Thoracic aorta (tissue), 2 donors: ENCODE data around the gene PDE4B. TPM values are rescaled to one million over a fixed set of nuclear protein-coding genes. Genes with fewer than 3 reads are reported as not detected.

ENCODE experiments used
- ATAC-seq: fragments of 150-250 bp; one replicate; pipeline ENCODE4 v1.8.0; 2017; ENCODE audit warnings: low read depth; ENCODE audit not compliant: insufficient number of reproducible peaks, low FRiP score
- DNase-seq: peaks from one replicate; pipeline ENCODE4 v3.0.0-alpha.2; 2020; ENCODE audit warnings: low spot score
- H3K27ac ChIP-seq, 2 donors: fragments of 200-600 bp; sonication (generic); 1 replicate in 1 of 2; 2 replicates in 1 of 2; pipeline ENCODE4 v1.5.1; 2016; ENCODE audit warnings: mild to moderate bottlenecking in 2 of 2, moderate library complexity in 2 of 2
- H3K27me3 ChIP-seq: fragments of 200-600 bp; sonication (generic); replicated peaks from 2 replicates; pipeline ENCODE4 v1.6.0; 2016; ENCODE audit warnings: mild to moderate bottlenecking; ENCODE audit not compliant: insufficient read depth
- H3K36me3 ChIP-seq: fragments of 200-600 bp; sonication (generic); one replicate; pipeline ENCODE4 v1.5.1; 2016
- H3K4me1 ChIP-seq, 2 donors: fragments of 200-600 bp; sonication (generic); 1 replicate in 1 of 2; 2 replicates in 1 of 2; pipeline versions ENCODE4 v1.5.1 to v1.6.0; 2016; ENCODE audit warnings: low read depth in 2 of 2, mild to moderate bottlenecking in 1 of 2; ENCODE audit not compliant: control insufficient read depth in 1 of 2
- H3K4me3 ChIP-seq: fragments of 200-600 bp; sonication (generic); 2 replicates; pipeline ENCODE4 v1.5.1; 2016; ENCODE audit warnings: mild to moderate bottlenecking
- H3K9me3 ChIP-seq: fragments of 200-600 bp; sonication (generic); 2 replicates; pipeline ENCODE4 v1.5.1; 2016
- total RNA-seq, 2 donors: library from RNA; depleted of rRNA; stranded (reverse); fragments of >200 nt; gene quantifications; one replicate each; pipeline versions ENCODE4 v1.1.0 to v1.2.3, GENCODE V29; 2016
- TF ChIP-seq, protein P1 (sequence below): fragments of 200-600 bp; sonication (generic); IDR thresholded peaks from one replicate; pipeline ENCODE4 v1.5.1; 2019; ENCODE audit warnings: antibody characterized with exemption

The PDE4B gene
- total RNA-seq, 2 donors from 2014 or later: 29.0 to 42.4 TPM

DNA sequence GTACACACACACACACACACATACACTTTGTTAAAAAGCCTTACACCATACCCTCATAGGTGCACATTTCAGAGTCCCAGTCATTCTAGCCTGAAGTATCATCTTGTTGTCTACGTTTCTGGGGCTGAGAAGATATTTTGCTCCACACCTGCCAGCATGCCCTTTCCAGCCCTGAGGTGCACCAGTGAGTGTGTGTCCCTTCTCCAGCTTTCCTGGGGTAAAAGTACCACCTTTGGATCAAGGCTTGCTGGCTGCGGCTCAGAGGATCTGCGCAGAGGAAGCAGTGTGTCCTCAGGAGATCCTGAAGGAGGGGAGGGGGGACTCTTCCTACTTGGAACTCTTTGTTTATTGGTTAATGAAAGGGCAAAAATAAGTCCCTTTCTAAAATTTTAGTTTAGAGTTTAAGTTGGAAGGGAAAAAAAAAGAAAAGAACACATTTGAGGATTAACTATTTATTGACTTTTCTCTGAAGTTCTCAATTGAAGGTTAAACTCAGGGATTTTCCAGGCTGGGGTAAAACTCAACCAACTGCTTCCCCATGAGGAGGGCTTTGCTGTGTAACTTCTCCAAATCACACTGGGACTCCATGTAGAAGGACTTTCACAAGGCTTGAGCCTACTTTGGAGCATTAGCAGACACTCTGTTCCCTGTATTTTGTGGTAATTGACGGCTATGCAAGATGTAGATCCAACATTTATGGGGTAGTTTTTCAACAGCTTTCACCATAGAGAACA, 540.9 kb downstream of the PDE4B start:
- Histone ChIP-seq H3K27me3 (no peaks in the 10 kb centered on the region), H3K4me3 (peak overlapping the region; percentile 79), H3K36me3 (no peaks in the 10 kb centered on the region), H3K4me1 (peaks cover 2 to 45% of the 10 kb centered on the region in 2 donors), H3K9me3 (no peaks in the 10 kb centered on the region), H3K27ac (peak overlapping the region in 1 of 2 donors; percentile 77)
- TF ChIP-seq, protein P1, sequence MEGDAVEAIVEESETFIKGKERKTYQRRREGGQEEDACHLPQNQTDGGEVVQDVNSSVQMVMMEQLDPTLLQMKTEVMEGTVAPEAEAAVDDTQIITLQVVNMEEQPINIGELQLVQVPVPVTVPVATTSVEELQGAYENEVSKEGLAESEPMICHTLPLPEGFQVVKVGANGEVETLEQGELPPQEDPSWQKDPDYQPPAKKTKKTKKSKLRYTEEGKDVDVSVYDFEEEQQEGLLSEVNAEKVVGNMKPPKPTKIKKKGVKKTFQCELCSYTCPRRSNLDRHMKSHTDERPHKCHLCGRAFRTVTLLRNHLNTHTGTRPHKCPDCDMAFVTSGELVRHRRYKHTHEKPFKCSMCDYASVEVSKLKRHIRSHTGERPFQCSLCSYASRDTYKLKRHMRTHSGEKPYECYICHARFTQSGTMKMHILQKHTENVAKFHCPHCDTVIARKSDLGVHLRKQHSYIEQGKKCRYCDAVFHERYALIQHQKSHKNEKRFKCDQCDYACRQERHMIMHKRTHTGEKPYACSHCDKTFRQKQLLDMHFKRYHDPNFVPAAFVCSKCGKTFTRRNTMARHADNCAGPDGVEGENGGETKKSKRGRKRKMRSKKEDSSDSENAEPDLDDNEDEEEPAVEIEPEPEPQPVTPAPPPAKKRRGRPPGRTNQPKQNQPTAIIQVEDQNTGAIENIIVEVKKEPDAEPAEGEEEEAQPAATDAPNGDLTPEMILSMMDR: no peak
- DNase-seq (no peak), ATAC-seq (no peak)

DNA sequence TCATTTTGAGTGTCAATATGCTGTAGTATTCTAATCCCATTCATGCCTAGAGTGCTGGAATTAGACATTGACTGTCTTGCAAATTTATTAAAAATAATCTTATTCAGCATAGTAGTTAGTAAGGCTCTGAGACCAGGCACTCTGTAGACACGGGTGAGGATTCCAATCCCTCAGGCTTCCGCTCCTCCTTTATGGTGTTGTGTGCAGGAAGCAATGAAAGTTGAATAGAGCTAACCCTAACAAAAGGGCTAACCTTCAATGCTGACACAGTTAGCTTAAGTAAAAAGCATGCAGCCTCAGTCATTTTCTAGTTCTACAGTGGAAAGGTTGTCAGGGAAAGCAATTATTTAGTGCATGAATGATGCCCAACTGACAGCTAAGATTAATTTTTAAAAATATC, 541.6 kb downstream of the PDE4B start:
- Histone ChIP-seq H3K4me1 (peaks cover 2 to 45% of the 10 kb centered on the region in 2 donors), H3K27ac (peak overlapping the region in 1 of 2 donors; percentile 77), H3K9me3 (no peaks in the 10 kb centered on the region), H3K36me3 (no peaks in the 10 kb centered on the region), H3K4me3 (peak overlapping the region; percentile 79), H3K27me3 (no peaks in the 10 kb centered on the region)
- ATAC-seq: no peak
- TF ChIP-seq, protein P1: no peak
- no peak for DNase-seq

DNA sequence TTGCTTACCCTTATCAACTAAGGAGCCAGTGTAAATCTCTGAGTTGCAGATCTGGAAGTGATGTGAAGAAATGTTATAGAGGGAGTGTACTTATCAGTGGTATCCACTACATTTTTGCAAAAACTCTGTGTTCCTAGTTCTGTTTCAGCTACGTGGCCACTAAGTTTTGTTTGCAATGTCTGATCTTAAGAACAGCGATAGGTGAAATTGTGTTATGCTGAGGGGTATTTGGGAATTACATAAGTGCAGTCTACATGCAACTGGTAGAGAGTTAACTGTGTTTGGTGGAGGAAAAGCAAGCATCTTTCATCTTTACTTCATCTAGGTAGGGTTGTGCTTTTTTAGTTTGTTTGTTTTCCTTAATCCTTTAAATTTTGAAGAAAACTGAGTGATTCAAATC, 542.4 kb downstream of the PDE4B start:
- Histone ChIP-seq H3K9me3 (no peaks in the 10 kb centered on the region), H3K36me3 (no peaks in the 10 kb centered on the region), H3K4me3 (peak overlapping the region; percentile 79), H3K27me3 (no peaks in the 10 kb centered on the region), H3K4me1 (peaks cover 2 to 48% of the 10 kb centered on the region in 2 donors), H3K27ac (peak overlapping the region; percentile 26 to 43)
- ATAC-seq (no peak), DNase-seq (no peak)
- TF ChIP-seq, protein P1: no peak

DNA sequence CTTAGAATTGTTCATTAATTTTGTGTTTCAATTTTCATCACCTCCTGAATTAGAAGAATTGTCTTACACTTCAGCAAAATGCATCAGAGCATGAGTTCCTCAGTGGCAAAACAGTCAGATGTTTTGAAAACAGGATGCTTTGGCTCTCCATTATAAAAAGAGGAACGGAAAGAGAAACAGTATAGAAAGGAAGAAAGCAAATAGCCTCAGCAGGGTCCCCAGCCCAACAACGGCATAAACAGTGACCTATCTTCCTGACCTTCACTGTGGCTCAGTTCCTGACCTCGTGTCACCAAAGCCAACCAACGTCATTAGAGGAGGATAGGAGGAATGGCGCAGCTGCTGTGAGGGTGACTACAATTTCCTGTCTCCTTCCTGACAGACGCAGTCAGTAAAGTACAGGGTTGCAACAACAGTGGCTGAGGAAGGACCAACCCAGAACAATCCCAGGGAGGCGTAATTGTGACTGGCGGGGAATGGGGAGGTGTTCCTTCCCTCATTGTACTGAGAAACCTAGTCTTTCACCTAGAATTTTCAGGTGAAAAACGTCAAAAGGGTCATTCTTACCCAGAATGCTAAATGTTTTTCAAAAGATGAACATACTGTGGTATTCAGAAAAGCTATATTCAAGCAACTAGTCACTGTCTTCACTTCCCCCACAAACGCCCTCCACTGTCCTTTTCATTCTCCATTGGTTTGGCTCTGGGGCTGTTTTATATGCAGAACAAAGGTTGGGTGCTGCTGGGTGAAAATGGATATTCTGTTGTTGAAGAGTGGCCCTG, 543.4 kb downstream of the PDE4B start:
- peak; percentile 28 for DNase-seq

DNA sequence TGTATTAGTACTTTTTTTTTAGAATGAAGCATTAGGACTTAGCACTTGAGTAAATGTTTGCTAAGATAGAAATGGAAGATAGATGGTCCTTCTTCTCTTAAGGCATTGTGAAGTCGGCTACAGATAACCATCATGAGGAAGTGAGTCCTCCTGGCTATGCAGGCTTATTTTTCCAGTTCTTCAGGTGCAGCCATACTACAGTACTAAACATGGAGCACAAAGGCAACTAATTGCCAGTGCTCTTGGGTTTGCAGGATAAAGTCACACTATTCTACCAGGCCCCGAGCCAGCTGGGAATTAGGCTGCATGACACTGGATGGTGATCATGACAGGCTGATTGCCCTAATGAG, 543.9 kb downstream of the PDE4B start:
- no peaks in the 10 kb centered on the region for H3K27me3 ChIP-seq
- TF ChIP-seq, protein P1: no peak
- peak overlapping the region; percentile 79 for H3K4me3 ChIP-seq
- peak overlapping the region in 1 of 2 donors; percentile 43 for H3K27ac ChIP-seq
- DNase-seq: no peak
- ATAC-seq: no peak
- H3K9me3 ChIP-seq: no peaks in the 10 kb centered on the region
- peaks cover 2 to 39% of the 10 kb centered on the region in 2 donors for H3K4me1 ChIP-seq
- no peaks in the 10 kb centered on the region for H3K36me3 ChIP-seq

More for the DNA sequence above, 543.4 kb downstream of the PDE4B start:
- TF ChIP-seq, protein P1: no peak
- no peaks in the 10 kb centered on the region for H3K36me3 ChIP-seq
- peaks cover 2 to 45% of the 10 kb centered on the region in 2 donors for H3K4me1 ChIP-seq
- H3K4me3 ChIP-seq: peak overlapping the region; percentile 79
- no peaks in the 10 kb centered on the region for H3K27me3 ChIP-seq
- peak overlapping the region; percentile 26 to 43 for H3K27ac ChIP-seq
- H3K9me3 ChIP-seq: no peaks in the 10 kb centered on the region
- ATAC-seq: peak; percentile 79
